Panc1 (cell line): Measurements from ENCODE around the gene UTRN. TPM values are rescaled to one million over a fixed set of nuclear protein-coding genes. Genes with fewer than 3 reads are reported as not detected.

Source experiments
- ATAC-seq: fragments of 200-7000 bp; cut with Tn5 transposase; 2 replicates; pipeline ENCODE4 v1.9.1; 2020; ENCODE audit warnings: mild to moderate bottlenecking, moderate library complexity
- BruUV-seq: library from RNA; stranded (reverse); fragments of 400-500 nt; replicated peaks from 2 replicates; lab custom pipeline; 2021; lab: Mats Ljungman, UMichigan
- CTCF ChIA-PET: fragments of 300-600 bp; sonication (Branson Sonifier 250); formaldehyde crosslinking; loops from one replicate; lab custom pipeline; 2022; ENCODE audit warnings: antibody characterized with exemption; lab: Charles Lee
- POLR2A ChIA-PET: fragments of 300-600 bp; sonication (Branson Sonifier 250); formaldehyde crosslinking; loops from one replicate; lab custom pipeline; 2022; ENCODE audit warnings: antibody characterized with exemption; lab: Charles Lee
- DNase-seq: peaks from one replicate; pipeline ENCODE4 v3.0.0-alpha.2; 2010; ENCODE audit warnings: low read depth, low spot score
- H3K27ac ChIP-seq: 2 replicates; pipeline ENCODE4 v1.5.1; 2011; ENCODE audit warnings: mild to moderate bottlenecking, low read length, inconsistent platforms
- H3K27me3 ChIP-seq: fragments of 200-500 bp; sonication (Bioruptor generic); 2 replicates; pipeline ENCODE4 v1.6.0; 2014; ENCODE audit warnings: low read length, inconsistent platforms; ENCODE audit not compliant: control insufficient read depth, insufficient read depth
- H3K36me3 ChIP-seq: fragments of 200-500 bp; sonication (Bioruptor generic); 2 replicates; pipeline ENCODE4 v1.5.1; 2014; ENCODE audit warnings: inconsistent platforms, mild to moderate bottlenecking, low read length, moderate library complexity; ENCODE audit not compliant: control insufficient read depth, insufficient read depth
- H3K4me1 ChIP-seq: 2 replicates; pipeline ENCODE4 v1.5.1; 2011; ENCODE audit warnings: inconsistent platforms, mild to moderate bottlenecking, low read length, moderate library complexity; ENCODE audit not compliant: control insufficient read depth, insufficient read depth
- H3K4me3 ChIP-seq, 2 experiments: 2 replicates each; pipeline ENCODE4 v1.5.1; 2011 to 2012; ENCODE audit warnings: low read depth in 2 of 2, low read length in 2 of 2, mild to moderate bottlenecking in 2 of 2, inconsistent platforms in 1 of 2, moderate library complexity in 1 of 2
- H3K9me3 ChIP-seq: fragments of 200-500 bp; sonication (Bioruptor generic); 2 replicates; pipeline ENCODE4 v1.5.1; 2014; ENCODE audit warnings: low read depth, mild to moderate bottlenecking, inconsistent platforms, low read length, moderate library complexity; ENCODE audit not compliant: control insufficient read depth, insufficient read depth
- POLR2AphosphoS5 ChIP-seq: IDR thresholded peaks from 2 replicates; pipeline ENCODE4 v1.6.1; 2012; ENCODE audit warnings: mild to moderate bottlenecking, low read depth, low read length, moderate library complexity
- SIN3A ChIP-seq: IDR thresholded peaks from 2 replicates; pipeline ENCODE4 v1.6.1; 2012; ENCODE audit warnings: low read depth, mild to moderate bottlenecking, low read length, moderate library complexity, borderline replicate concordance; ENCODE audit not compliant: insufficient read depth
- TCF7L2 ChIP-seq: IDR thresholded peaks from 2 replicates; pipeline ENCODE4 v1.6.1; 2011; ENCODE audit warnings: mild to moderate bottlenecking, low read depth, low read length, inconsistent platforms
- in situ Hi-C: cut with HindIII; loops from 2 replicates; pipeline ENCODE4 v1.10.0; 2016; ENCODE audit warnings: low sequenced_read_pairs, low pct_unique_long_range_greater_than_20kb
- intact Hi-C: fragments of 100-400 bp; cut with micrococcal nuclease; formaldehyde crosslinking; loops from one replicate; pipeline ENCODE4 v1.10.0; 2022; ENCODE audit not compliant: unreplicated experiment
- total RNA-seq: library from RNA; stranded (reverse); gene quantifications from one replicate; pipeline ENCODE4 v1.2.1, GENCODE V29; 2021; ENCODE audit not compliant: unreplicated experiment
- TF ChIP-seq, protein P1 (sequence below): fragments of 450-650 bp; IDR thresholded peaks from 2 replicates; pipeline ENCODE4 v1.5.1; 2017; ENCODE audit warnings: mild to moderate bottlenecking
- TF ChIP-seq, protein P2 (sequence below), 2 experiments: IDR thresholded peaks; 2 replicates each; pipeline ENCODE4 v1.6.1; 2011 to 2012; ENCODE audit warnings: low read depth in 2 of 2, control low read depth in 1 of 2, low read length in 1 of 2, mild to moderate bottlenecking in 1 of 2, moderate library complexity in 1 of 2; ENCODE audit not compliant: insufficient read depth in 1 of 2

Gene UTRN
- total RNA-seq, 1 experiment from 2014 or later: 122 TPM

DNA sequence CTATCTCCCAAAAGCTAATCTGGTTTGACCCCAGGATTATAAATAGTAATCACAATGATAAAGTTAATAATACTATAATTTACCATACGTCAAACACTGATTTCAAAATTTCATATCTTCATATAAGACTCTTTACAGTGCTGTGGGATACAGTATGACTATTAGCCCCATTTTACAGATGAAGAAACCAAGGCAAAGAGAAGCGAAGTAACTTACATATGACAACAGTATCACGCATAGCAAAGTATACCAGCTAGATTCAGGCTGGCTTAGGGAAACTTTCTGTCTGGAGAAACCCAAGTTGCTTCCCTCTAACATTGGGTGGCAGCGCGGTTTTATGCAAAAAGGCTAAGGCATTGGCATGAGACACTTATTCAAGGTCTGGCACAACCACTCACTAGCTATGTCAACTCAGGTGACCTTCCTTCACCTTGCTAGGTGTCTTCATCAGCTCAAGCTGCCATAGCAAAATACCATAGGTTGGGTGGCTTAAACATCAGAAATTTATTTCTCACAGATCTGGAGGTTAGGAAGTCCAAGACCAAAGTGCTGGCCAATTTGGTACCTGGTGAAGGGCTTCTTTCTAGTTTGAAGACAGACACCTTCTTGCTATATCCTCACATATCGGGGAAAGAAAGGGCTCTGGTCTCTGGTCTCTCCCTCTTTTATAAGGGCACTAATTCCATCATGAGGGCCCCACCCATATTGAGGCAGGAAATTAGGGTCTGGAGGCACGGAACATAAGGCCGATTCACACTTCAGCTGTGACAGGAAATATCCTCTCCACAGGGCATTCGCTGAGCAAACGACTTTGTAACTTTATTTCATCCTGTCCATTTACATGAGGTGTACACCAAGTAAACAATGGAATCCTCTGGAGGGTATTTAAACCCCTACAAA, 22.4 kb upstream of the UTRN start:
- Histone ChIP-seq H3K4me3 (no peak overlapping the region), H3K9me3 (peaks cover 5% of the 10 kb centered on the region; the same call in 1 of the 2 replicates), H3K27me3 (no peaks in the 10 kb centered on the region), H3K4me1 (peaks cover 45% of the 10 kb centered on the region), H3K36me3 (no peaks in the 10 kb centered on the region), H3K27ac (peak overlapping the region; percentile 92)
- intact Hi-C loops: no loop called here
- TF ChIP-seq, protein P1, sequence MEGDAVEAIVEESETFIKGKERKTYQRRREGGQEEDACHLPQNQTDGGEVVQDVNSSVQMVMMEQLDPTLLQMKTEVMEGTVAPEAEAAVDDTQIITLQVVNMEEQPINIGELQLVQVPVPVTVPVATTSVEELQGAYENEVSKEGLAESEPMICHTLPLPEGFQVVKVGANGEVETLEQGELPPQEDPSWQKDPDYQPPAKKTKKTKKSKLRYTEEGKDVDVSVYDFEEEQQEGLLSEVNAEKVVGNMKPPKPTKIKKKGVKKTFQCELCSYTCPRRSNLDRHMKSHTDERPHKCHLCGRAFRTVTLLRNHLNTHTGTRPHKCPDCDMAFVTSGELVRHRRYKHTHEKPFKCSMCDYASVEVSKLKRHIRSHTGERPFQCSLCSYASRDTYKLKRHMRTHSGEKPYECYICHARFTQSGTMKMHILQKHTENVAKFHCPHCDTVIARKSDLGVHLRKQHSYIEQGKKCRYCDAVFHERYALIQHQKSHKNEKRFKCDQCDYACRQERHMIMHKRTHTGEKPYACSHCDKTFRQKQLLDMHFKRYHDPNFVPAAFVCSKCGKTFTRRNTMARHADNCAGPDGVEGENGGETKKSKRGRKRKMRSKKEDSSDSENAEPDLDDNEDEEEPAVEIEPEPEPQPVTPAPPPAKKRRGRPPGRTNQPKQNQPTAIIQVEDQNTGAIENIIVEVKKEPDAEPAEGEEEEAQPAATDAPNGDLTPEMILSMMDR: peak; percentile 57
- no peak for TF ChIP-seq POLR2AphosphoS5
- ATAC-seq (no peak), DNase-seq (no peak)
- POLR2A ChIA-PET: no interaction called here
- BruUV-seq: no TSS peak
- in situ Hi-C loops: no loop called here
- CTCF ChIA-PET: interaction anchor here (0.6 kb wide), 3 partner anchors 120 to 218 kb away, joined by 3 read pairs; no protein-coding TSS in a partner anchor

DNA sequence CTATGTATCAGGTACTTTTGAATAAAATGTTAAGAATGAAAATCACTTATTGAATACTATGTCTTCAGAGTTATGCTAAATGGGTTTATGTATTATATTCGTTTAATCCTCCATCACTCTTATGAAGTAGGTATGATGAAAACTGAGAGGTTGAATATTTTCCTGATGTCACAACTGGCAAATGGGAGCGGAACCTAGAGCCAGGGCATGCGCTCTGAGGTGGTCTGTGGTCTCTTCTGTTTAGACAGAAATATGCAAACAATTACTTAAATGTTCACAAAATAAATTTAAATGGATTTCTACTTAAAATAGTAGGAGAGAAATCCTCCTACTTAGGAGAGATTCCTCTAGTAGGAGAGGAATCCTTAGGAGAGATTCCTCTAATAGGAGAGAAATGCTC, 21.3 kb upstream of the UTRN start:
- Histone ChIP-seq H3K4me1 (peaks cover 45% of the 10 kb centered on the region), H3K4me3 (no peak overlapping the region), H3K27ac (peak overlapping the region; percentile 92), H3K9me3 (peaks cover 5% of the 10 kb centered on the region; the same call in 1 of the 2 replicates), H3K36me3 (no peaks in the 10 kb centered on the region), H3K27me3 (no peaks in the 10 kb centered on the region)
- peak; percentile 18; the same call in 1 of the 2 replicates for ATAC-seq
- TF ChIP-seq TCF7L2: no peak
- POLR2A ChIA-PET: no interaction called here
- CTCF ChIA-PET: interaction anchor here (0.8 kb wide), 1 partner anchor 23 kb away, joined by 3 read pairs; no protein-coding TSS in a partner anchor
- DNase-seq: no peak
- in situ Hi-C loops (no loop called here), intact Hi-C loops (no loop called here)
- BruUV-seq: no TSS peak

DNA sequence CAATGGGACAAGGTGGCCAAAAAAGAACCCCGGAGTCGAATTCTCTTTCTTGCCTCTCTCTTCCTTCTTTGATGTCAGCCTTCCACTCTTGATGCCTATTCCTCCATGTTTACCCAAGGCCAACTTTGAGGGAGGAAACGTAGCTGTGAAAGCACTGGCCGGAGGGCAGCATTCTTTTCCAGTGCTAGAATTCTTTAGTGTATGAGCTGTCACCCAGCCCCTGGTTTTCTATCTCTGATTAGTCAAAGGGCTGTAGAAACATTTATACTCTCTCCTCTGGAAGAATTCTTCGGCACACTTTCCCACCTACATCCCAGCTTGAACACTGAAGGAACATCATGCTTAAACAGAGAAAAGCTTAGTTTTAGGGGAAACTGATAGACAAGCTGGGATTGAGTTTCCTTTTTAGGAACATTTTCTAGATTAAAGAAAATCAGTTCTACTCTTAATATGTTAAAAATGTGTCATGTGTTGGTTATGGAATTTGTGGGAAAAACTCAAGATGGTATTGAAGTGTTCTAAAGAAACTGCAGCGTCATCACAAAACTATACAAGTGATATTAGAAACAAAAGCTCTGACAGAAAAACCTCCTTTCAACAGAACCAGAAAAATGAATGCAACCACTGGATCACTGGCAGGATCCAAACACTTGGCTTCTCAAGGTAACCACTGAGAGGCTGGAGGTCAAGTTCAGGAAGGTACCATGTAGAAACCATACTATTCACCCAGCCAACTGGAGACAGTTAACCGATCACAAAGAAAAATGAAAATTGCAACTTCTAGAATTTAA, 20.7 kb upstream of the UTRN start:
- peak; percentile 93 for ATAC-seq
- intact Hi-C loops (no loop called here), in situ Hi-C loops (no loop called here)
- CTCF ChIA-PET: interaction anchor here (0.8 kb wide), 1 partner anchor 22 kb away, joined by 3 read pairs; no protein-coding TSS in a partner anchor
- peak overlapping the region; percentile 7 to 26; a peak in 2 of 4 replicates for H3K4me3 ChIP-seq
- peaks cover 5% of the 10 kb centered on the region; the same call in 1 of the 2 replicates for H3K9me3 ChIP-seq
- BruUV-seq: TSS peak; percentile 95
- no peaks in the 10 kb centered on the region for H3K27me3 ChIP-seq
- DNase-seq: peak; percentile 79
- peaks cover 45% of the 10 kb centered on the region for H3K4me1 ChIP-seq
- POLR2A ChIA-PET: interaction anchor here (0.7 to 1.0 kb wide), 2 partner anchors 13 to 23 kb away, joined by 3 to 27 read pairs; no protein-coding TSS in a partner anchor
- no peaks in the 10 kb centered on the region for H3K36me3 ChIP-seq
- H3K27ac ChIP-seq: peak overlapping the region; percentile 92
- TF ChIP-seq TCF7L2 (peak; percentile 81), POLR2AphosphoS5 (peak; percentile 33), SIN3A (no peak)
- TF ChIP-seq, protein P1: no peak
- TF ChIP-seq, protein P2, sequence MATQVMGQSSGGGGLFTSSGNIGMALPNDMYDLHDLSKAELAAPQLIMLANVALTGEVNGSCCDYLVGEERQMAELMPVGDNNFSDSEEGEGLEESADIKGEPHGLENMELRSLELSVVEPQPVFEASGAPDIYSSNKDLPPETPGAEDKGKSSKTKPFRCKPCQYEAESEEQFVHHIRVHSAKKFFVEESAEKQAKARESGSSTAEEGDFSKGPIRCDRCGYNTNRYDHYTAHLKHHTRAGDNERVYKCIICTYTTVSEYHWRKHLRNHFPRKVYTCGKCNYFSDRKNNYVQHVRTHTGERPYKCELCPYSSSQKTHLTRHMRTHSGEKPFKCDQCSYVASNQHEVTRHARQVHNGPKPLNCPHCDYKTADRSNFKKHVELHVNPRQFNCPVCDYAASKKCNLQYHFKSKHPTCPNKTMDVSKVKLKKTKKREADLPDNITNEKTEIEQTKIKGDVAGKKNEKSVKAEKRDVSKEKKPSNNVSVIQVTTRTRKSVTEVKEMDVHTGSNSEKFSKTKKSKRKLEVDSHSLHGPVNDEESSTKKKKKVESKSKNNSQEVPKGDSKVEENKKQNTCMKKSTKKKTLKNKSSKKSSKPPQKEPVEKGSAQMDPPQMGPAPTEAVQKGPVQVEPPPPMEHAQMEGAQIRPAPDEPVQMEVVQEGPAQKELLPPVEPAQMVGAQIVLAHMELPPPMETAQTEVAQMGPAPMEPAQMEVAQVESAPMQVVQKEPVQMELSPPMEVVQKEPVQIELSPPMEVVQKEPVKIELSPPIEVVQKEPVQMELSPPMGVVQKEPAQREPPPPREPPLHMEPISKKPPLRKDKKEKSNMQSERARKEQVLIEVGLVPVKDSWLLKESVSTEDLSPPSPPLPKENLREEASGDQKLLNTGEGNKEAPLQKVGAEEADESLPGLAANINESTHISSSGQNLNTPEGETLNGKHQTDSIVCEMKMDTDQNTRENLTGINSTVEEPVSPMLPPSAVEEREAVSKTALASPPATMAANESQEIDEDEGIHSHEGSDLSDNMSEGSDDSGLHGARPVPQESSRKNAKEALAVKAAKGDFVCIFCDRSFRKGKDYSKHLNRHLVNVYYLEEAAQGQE (IDR thresholded peaks at IDR 0.05; ENCODE audit: insufficient read depth in 1 of 2, low read depth in 2 of 2, low read length in 1 of 2): 0 out of 4 replicates have a peak, but pooled peaks of 1 of the 2 experiments have one; percentile 23
